GM23248 (cell line): Measurements from ENCODE around the gene PIH1D1. TPM values are rescaled to one million over a fixed set of nuclear protein-coding genes. Genes with fewer than 3 reads are reported as not detected.

Source experiments
- DNase-seq: peaks from one replicate; pipeline ENCODE4 v3.0.0-alpha.2; 2015
- H2AFZ ChIP-seq: fragments of 200-600 bp; sonication (generic); 2 replicates; pipeline ENCODE4 v1.6.1; 2016; ENCODE audit warnings: antibody characterized with exemption
- H3F3A ChIP-seq: fragments of 200-600 bp; sonication (generic); 2 replicates; pipeline ENCODE4 v1.6.1; 2016; ENCODE audit warnings: mild to moderate bottlenecking, antibody characterized with exemption, mixed run types; ENCODE audit not compliant: insufficient read depth
- H3K27ac ChIP-seq: fragments of 200-600 bp; sonication (generic); 2 replicates; pipeline ENCODE4 v1.5.1; 2016; ENCODE audit warnings: mild to moderate bottlenecking
- H3K27me3 ChIP-seq: fragments of 200-600 bp; sonication (generic); replicated peaks from 2 replicates; pipeline ENCODE4 v1.6.1; 2016; ENCODE audit warnings: mild to moderate bottlenecking; ENCODE audit not compliant: insufficient read depth
- H3K36me3 ChIP-seq: fragments of 200-600 bp; sonication (generic); 2 replicates; pipeline ENCODE4 v1.6.1; 2016; ENCODE audit warnings: low read depth, mild to moderate bottlenecking
- H3K4me1 ChIP-seq: fragments of 200-600 bp; sonication (generic); 2 replicates; pipeline ENCODE4 v1.6.1; 2016; ENCODE audit warnings: mild to moderate bottlenecking; ENCODE audit not compliant: insufficient read depth
- H3K4me2 ChIP-seq: fragments of 200-600 bp; sonication (generic); one replicate; pipeline ENCODE4 v1.6.1; 2016; ENCODE audit warnings: mild to moderate bottlenecking; ENCODE audit not compliant: unreplicated experiment
- H3K4me3 ChIP-seq: fragments of 200-600 bp; sonication (generic); 2 replicates; pipeline ENCODE4 v1.5.1; 2016; ENCODE audit warnings: mild to moderate bottlenecking
- H3K79me2 ChIP-seq: fragments of 200-600 bp; sonication (generic); 2 replicates; pipeline ENCODE4 v1.6.1; 2016; ENCODE audit warnings: mild to moderate bottlenecking; ENCODE audit not compliant: insufficient read depth
- H3K9ac ChIP-seq: fragments of 200-600 bp; sonication (generic); 2 replicates; pipeline ENCODE4 v1.6.1; 2016; ENCODE audit warnings: mild to moderate bottlenecking
- H3K9me2 ChIP-seq: fragments of 200-600 bp; sonication (generic); 2 replicates; pipeline ENCODE4 v1.6.1; 2016; ENCODE audit warnings: mixed run types, mild to moderate bottlenecking, moderate library complexity; ENCODE audit not compliant: insufficient read depth
- H3K9me3 ChIP-seq: fragments of 200-600 bp; sonication (generic); one replicate; pipeline ENCODE4 v1.6.1; 2017; ENCODE audit warnings: low read depth
- H4K20me1 ChIP-seq: fragments of 200-600 bp; sonication (generic); 2 replicates; pipeline ENCODE4 v1.6.0; 2016; ENCODE audit not compliant: insufficient read depth
- EZH2 ChIP-seq: fragments of 200-600 bp; sonication (generic); IDR thresholded peaks from 2 replicates; pipeline ENCODE4 v1.6.1; 2018; ENCODE audit warnings: antibody characterized with exemption, mild to moderate bottlenecking; ENCODE audit not compliant: insufficient read depth, poor library complexity, severe bottlenecking
- EZH2phosphoT487 ChIP-seq: fragments of 200-600 bp; sonication (generic); IDR thresholded peaks from 2 replicates; pipeline ENCODE4 v1.6.1; 2018; ENCODE audit warnings: antibody characterized with exemption, moderate library complexity, mild to moderate bottlenecking, low read depth; ENCODE audit not compliant: insufficient read depth
- WGBS, 2 experiments: methylation state at CpG; one replicate each; pipeline ENCODE4 v1.1.6; 2015 to 2017; ENCODE audit warnings: low lambda C conversion rate in 2 of 2, low coverage in 1 of 2; ENCODE audit errors: missing lambda C conversion rate in 2 of 2; 5-methylcytosine and 5-hydroxymethylcytosine counted together
- in situ Hi-C: fragments of 300-500 bp; cut with MboI; formaldehyde crosslinking; loops from 2 replicates; pipeline ENCODE4 v1.15.0; 2020
- polyA plus RNA-seq: library from polyadenylated mRNA; unstranded; fragments of >200 nt; fragmentation: Nextera tagmentation; extraction: Ambion mirVana; gene quantifications from 2 replicates; pipeline ENCODE4 v1.2.1, GENCODE V29; 2016
- total RNA-seq: library from RNA; depleted of rRNA; stranded (reverse); fragments of >200 nt; shearing (Covaris generic); gene quantifications from 2 replicates; pipeline ENCODE4 v1.2.3, GENCODE V29; 2014

The PIH1D1 gene
- total and polyA plus RNA-seq, 2 experiments from 2014 or later, result 73.5 to 90.2 TPM

- H3K27me3 ChIP-seq, result no peaks in the 10 kb centered on the region
- H3K9ac ChIP-seq, result peak overlapping the region; percentile 99
- H3F3A ChIP-seq, result peaks cover 53% of the 10 kb centered on the region
- TF ChIP-seq EZH2 (no peak), EZH2phosphoT487 (no peak)
- peak; percentile 52 for DNase-seq
- H3K79me2 ChIP-seq, result peaks cover 45% of the 10 kb centered on the region
- H3K4me3 ChIP-seq, result peak overlapping the region; percentile 92
- H3K9me2 ChIP-seq, result no peaks in the 10 kb centered on the region
- peaks cover 7% of the 10 kb centered on the region; the same call in 1 of the 2 replicates for H3K4me1 ChIP-seq
- H3K4me2 ChIP-seq, result peak overlapping the region; percentile 99
- peaks cover 44% of the 10 kb centered on the region for H3K36me3 ChIP-seq
- no peak overlapping the region for H2AFZ ChIP-seq
- peaks cover 12% of the 10 kb centered on the region; the same call in 1 of the 2 replicates for H4K20me1 ChIP-seq
- 56 to 65% methylated on average over 15 of the region's 15 CpGs for WGBS, 2 experiments
- in situ Hi-C loops, result no loop called here
- H3K9me3 ChIP-seq, result no peaks in the 10 kb centered on the region
- peak overlapping the region; percentile 86 for H3K27ac ChIP-seq
Observed at GRCh38 chr19:49489601-49490167, 38.1 kb upstream of the PIH1D1 start.

GRCh38 chr19:49488863-49489537, 37.4 kb upstream of the PIH1D1 start:
- in situ Hi-C loops, result no loop called here

GRCh38 chr19:49488046-49488862, 36.6 kb upstream of the PIH1D1 start:
- Histone ChIP-seq H3K36me3 (peaks cover 43% of the 10 kb centered on the region), H3K79me2 (peaks cover 45% of the 10 kb centered on the region), H3K4me1 (peaks cover 7% of the 10 kb centered on the region; the same call in 1 of the 2 replicates), H3K4me3 (peak overlapping the region; percentile 92), H3K27ac (peak overlapping the region; percentile 86), H4K20me1 (peaks cover 12% of the 10 kb centered on the region; the same call in 1 of the 2 replicates), H3F3A (peaks cover 50% of the 10 kb centered on the region), H3K9ac (peak overlapping the region; percentile 99), H3K27me3 (no peaks in the 10 kb centered on the region), H3K9me3 (no peaks in the 10 kb centered on the region), H3K9me2 (no peaks in the 10 kb centered on the region), H3K4me2 (peak overlapping the region; percentile 99), H2AFZ (no peak overlapping the region)
- in situ Hi-C loops, result no loop called here
- TF ChIP-seq EZH2 (no peak), EZH2phosphoT487 (no peak)
- WGBS, 2 experiments, result 1% methylated on average over 26 of the region's 26 CpGs
- DNase-seq, result peak; percentile 52

More at GRCh38 chr19:49488863-49489537, 37.4 kb upstream of the PIH1D1 start:
- peaks cover 12% of the 10 kb centered on the region; the same call in 1 of the 2 replicates for H4K20me1 ChIP-seq
- TF ChIP-seq EZH2phosphoT487 (no peak), EZH2 (no peak)
- peak overlapping the region; percentile 86 for H3K27ac ChIP-seq
- H3K9me3 ChIP-seq, result no peaks in the 10 kb centered on the region
- H3K4me2 ChIP-seq, result peak overlapping the region; percentile 99
- peak; percentile 60 for DNase-seq
- H3K27me3 ChIP-seq, result no peaks in the 10 kb centered on the region
- H3K9me2 ChIP-seq, result no peaks in the 10 kb centered on the region
- H2AFZ ChIP-seq, result no peak overlapping the region
- peak overlapping the region; percentile 92 for H3K4me3 ChIP-seq
- WGBS, 2 experiments, result 6 to 7% methylated on average over 15 of the region's 15 CpGs
- H3K79me2 ChIP-seq, result peaks cover 45% of the 10 kb centered on the region
- H3K9ac ChIP-seq, result peak overlapping the region; percentile 99
- peaks cover 7% of the 10 kb centered on the region; the same call in 1 of the 2 replicates for H3K4me1 ChIP-seq
- H3K36me3 ChIP-seq, result peaks cover 44% of the 10 kb centered on the region
- peaks cover 52% of the 10 kb centered on the region for H3F3A ChIP-seq
